Neural cell (in vitro differentiated cells): ENCODE measurements around the gene COL1A1. TPM values are rescaled to one million over a fixed set of nuclear protein-coding genes. Genes with fewer than 3 reads are reported as not detected.

Experiments
- H2AFZ ChIP-seq: fragments of 200-600, 300-800 bp; sonication (generic), shearing (Covaris generic); 2 replicates; pipeline ENCODE4 v1.6.0; 2014; ENCODE audit warnings: low read depth, mild to moderate bottlenecking, antibody characterized with exemption, low read length, moderate library complexity
- H3F3A ChIP-seq: fragments of 200-600 bp; shearing (Covaris generic); 2 replicates; pipeline ENCODE4 v1.6.1; 2016; ENCODE audit warnings: mild to moderate bottlenecking, moderate library complexity, mixed read lengths, antibody characterized with exemption, low read length; ENCODE audit not compliant: insufficient read depth, poor library complexity, severe bottlenecking
- H3K27ac ChIP-seq: fragments of 200-600, 300-800 bp; sonication (generic), shearing (Covaris generic); 2 replicates; pipeline ENCODE4 v1.5.1; 2014; ENCODE audit warnings: mild to moderate bottlenecking, low read length, moderate library complexity
- H3K27me3 ChIP-seq: fragments of 300-800, 200-600 bp; sonication (generic), shearing (Covaris generic); 2 replicates; pipeline ENCODE4 v1.6.0; 2014; ENCODE audit warnings: mild to moderate bottlenecking, low read depth, low read length, moderate library complexity; ENCODE audit not compliant: insufficient read depth
- H3K36me3 ChIP-seq: fragments of 300-800, 200-600 bp; sonication (generic), shearing (Covaris generic); 2 replicates; pipeline ENCODE4 v1.5.1; 2014; ENCODE audit warnings: mild to moderate bottlenecking, antibody characterized with exemption, low read length, moderate library complexity; ENCODE audit not compliant: insufficient read depth
- H3K4me2 ChIP-seq: fragments of 300-800, 200-600 bp; sonication (generic), shearing (Covaris generic); 2 replicates; pipeline ENCODE4 v1.6.0; 2014; ENCODE audit warnings: mild to moderate bottlenecking, low read length
- H3K4me3 ChIP-seq: fragments of 300-800, 200-600 bp; sonication (generic), shearing (Covaris generic); 2 replicates; pipeline ENCODE4 v1.5.1; 2014; ENCODE audit warnings: mild to moderate bottlenecking, low read length, moderate library complexity
- H3K79me2 ChIP-seq: fragments of 200-600 bp; shearing (Covaris generic); replicated peaks from 2 replicates; pipeline ENCODE4 v1.6.0; 2014; ENCODE audit warnings: mild to moderate bottlenecking, low read length, moderate library complexity; ENCODE audit not compliant: insufficient read depth
- H3K9ac ChIP-seq: fragments of 300-800, 200-600 bp; sonication (generic), shearing (Covaris generic); 2 replicates; pipeline ENCODE4 v1.6.1; 2016; ENCODE audit warnings: mild to moderate bottlenecking, low read length, mixed read lengths
- H3K9me2 ChIP-seq: fragments of 200-600 bp; shearing (Covaris generic); 2 replicates; pipeline ENCODE4 v1.6.1; 2016; ENCODE audit warnings: mild to moderate bottlenecking, low read length, mixed read lengths; ENCODE audit not compliant: insufficient read depth
- H3K9me3 ChIP-seq: fragments of 200-600, 300-800 bp; sonication (generic), shearing (Covaris generic); 2 replicates; pipeline ENCODE4 v1.6.1; 2016; ENCODE audit warnings: mild to moderate bottlenecking, mixed run types, low read length, moderate library complexity, mixed read lengths
- H4K20me1 ChIP-seq: fragments of 200-600 bp; shearing (Covaris generic); 2 replicates; pipeline ENCODE4 v1.6.1; 2016; ENCODE audit warnings: mild to moderate bottlenecking, mixed run types; ENCODE audit not compliant: insufficient read depth
- CTCF ChIP-seq: fragments of 450-650 bp; IDR thresholded peaks from 2 replicates; pipeline ENCODE4 v1.5.1; 2014; ENCODE audit warnings: antibody characterized with exemption, mild to moderate bottlenecking, moderate library complexity; ENCODE audit not compliant: poor library complexity, severe bottlenecking
- EP300 ChIP-seq: fragments of 450-650 bp; conservative IDR thresholded peaks from 2 replicates; pipeline ENCODE4 v1.6.1; 2014; ENCODE audit warnings: antibody characterized with exemption, mild to moderate bottlenecking, moderate library complexity; ENCODE audit not compliant: poor library complexity, severe bottlenecking
- EZH2 ChIP-seq: fragments of 200-600, 300-800 bp; shearing (Covaris generic), sonication (generic); IDR thresholded peaks from 2 replicates; pipeline ENCODE4 v1.6.1; 2014; ENCODE audit warnings: antibody characterized with exemption, low read length, borderline replicate concordance, mild to moderate bottlenecking; ENCODE audit not compliant: insufficient read depth, poor library complexity, severe bottlenecking
- MXI1 ChIP-seq: fragments of 450-650 bp; conservative IDR thresholded peaks from 2 replicates; pipeline ENCODE4 v1.6.1; 2014; ENCODE audit warnings: antibody characterized with exemption, mild to moderate bottlenecking; ENCODE audit not compliant: poor library complexity, severe bottlenecking
- POLR2AphosphoS5 ChIP-seq: IDR thresholded peaks from 2 replicates; pipeline ENCODE4 v1.6.1; 2012
- RAD21 ChIP-seq: fragments of 450-650 bp; conservative IDR thresholded peaks from 2 replicates; pipeline ENCODE4 v1.6.1; 2014; ENCODE audit warnings: antibody characterized with exemption, mild to moderate bottlenecking, moderate library complexity
- REST ChIP-seq: IDR thresholded peaks from 2 replicates; pipeline ENCODE4 v1.6.1; 2012; ENCODE audit warnings: borderline replicate concordance
- SMC3 ChIP-seq: fragments of 450-650 bp; conservative IDR thresholded peaks from 2 replicates; pipeline ENCODE4 v1.6.1; 2014; ENCODE audit warnings: antibody characterized with exemption, mild to moderate bottlenecking, moderate library complexity; ENCODE audit not compliant: poor library complexity
- TAF1 ChIP-seq: IDR thresholded peaks from 2 replicates; pipeline ENCODE4 v1.6.1; 2012; ENCODE audit warnings: low read depth
- polyA plus RNA-seq: library from polyadenylated mRNA; depleted of rRNA; stranded (reverse); fragments of >200 nt; gene quantifications from 2 replicates; pipeline ENCODE4 v1.2.3, GENCODE V29; 2014

Gene COL1A1
- polyA plus RNA-seq, 1 donor from 2014 or later = 0.14 TPM

GRCh38 chr17:50196826-50197225 lies 4.6 kb downstream of the COL1A1 start:
- H3K27ac ChIP-seq = no peak overlapping the region
- H2AFZ ChIP-seq = no peak overlapping the region
- H3K9me3 ChIP-seq = no peaks in the 10 kb centered on the region
- H3K4me2 ChIP-seq = no peak overlapping the region
- no peaks in the 10 kb centered on the region for H3K9me2 ChIP-seq
- no peak overlapping the region for H3K4me3 ChIP-seq
- no peak overlapping the region for H3K9ac ChIP-seq
- TF ChIP-seq TAF1 (no peak), MXI1 (no peak), REST (no peak), EP300 (no peak)
- H3K79me2 ChIP-seq = no peaks in the 10 kb centered on the region
- no peaks in the 10 kb centered on the region for H4K20me1 ChIP-seq
- H3K27me3 ChIP-seq = peaks cover 26% of the 10 kb centered on the region
- no peaks in the 10 kb centered on the region for H3K36me3 ChIP-seq
- H3F3A ChIP-seq = no peaks in the 10 kb centered on the region

GRCh38 chr17:50196036-50196435 lies 5.4 kb downstream of the COL1A1 start:
- Histone ChIP-seq H3F3A (no peaks in the 10 kb centered on the region), H3K9me2 (no peaks in the 10 kb centered on the region), H3K27me3 (peaks cover 18% of the 10 kb centered on the region), H3K27ac (no peak overlapping the region), H4K20me1 (no peaks in the 10 kb centered on the region), H3K79me2 (no peaks in the 10 kb centered on the region), H2AFZ (no peak overlapping the region), H3K36me3 (no peaks in the 10 kb centered on the region), H3K9ac (no peak overlapping the region), H3K4me3 (no peak overlapping the region), H3K9me3 (no peaks in the 10 kb centered on the region), H3K4me2 (no peak overlapping the region)
- TF ChIP-seq EZH2 = no peak
- no peak for TF ChIP-seq SMC3
- TF ChIP-seq MXI1 = no peak
- TF ChIP-seq POLR2AphosphoS5 = no peak
- no peak for TF ChIP-seq CTCF
- TF ChIP-seq EP300 = no peak
- TF ChIP-seq RAD21 = no peak
- TF ChIP-seq TAF1 = no peak
- no peak for TF ChIP-seq REST
